HepG2 (cell line): Measurements from ENCODE around the gene CTSA. TPM values are rescaled to one million over a fixed set of nuclear protein-coding genes. Genes with fewer than 3 reads are reported as not detected.
A peak's percentile ranks its signal among the peaks of the same experiment; 100 is the strongest.

Source experiments
- FIP1L1 ChIP-seq: fragments of 200-400 bp; formaldehyde crosslinking; IDR thresholded peaks from 2 replicates; pipeline ENCODE4 v1.6.1; 2018; ENCODE audit warnings: low read depth, mild to moderate bottlenecking, low read length, moderate library complexity, borderline replicate concordance; ENCODE audit not compliant: insufficient read depth
- HDAC6 ChIP-seq: fragments of 200-600 bp; sonication (generic); IDR thresholded peaks from 2 replicates; pipeline ENCODE4 v1.7.0; 2017; ENCODE audit warnings: mild to moderate bottlenecking, antibody characterized with exemption, low read length, low read depth
- HMG20B ChIP-seq: conservative IDR thresholded peaks from 2 replicates; pipeline ENCODE4 v1.6.1; 2016; ENCODE audit warnings: missing genetic modification reagents, missing compliant biosample characterization
- HNRNPL ChIP-seq: fragments of 200-400 bp; formaldehyde crosslinking; IDR thresholded peaks from 2 replicates; pipeline ENCODE4 v1.6.1; 2017; ENCODE audit warnings: mild to moderate bottlenecking, low read depth, low read length
- MED1 ChIP-seq: sonication (generic); formaldehyde crosslinking; IDR thresholded peaks from 2 replicates; pipeline ENCODE4 v1.4.0; 2020; ENCODE audit warnings: missing genetic modification reagents
- PHF8 ChIP-seq: sonication (generic); formaldehyde crosslinking; IDR thresholded peaks from 2 replicates; pipeline ENCODE4 v1.5.0; 2020; ENCODE audit warnings: missing genetic modification reagents
- RFXANK ChIP-seq: IDR thresholded peaks from 2 replicates; pipeline ENCODE4 v1.6.1; 2016
- ZNF232 ChIP-seq: sonication (generic); formaldehyde crosslinking; IDR thresholded peaks from 2 replicates; pipeline ENCODE4 v1.4.0; 2020; ENCODE audit warnings: missing genetic modification reagents, borderline replicate concordance
- ZNF460 ChIP-seq: sonication (generic); formaldehyde crosslinking; IDR thresholded peaks from 2 replicates; pipeline ENCODE4 v1.5.1; 2020; ENCODE audit warnings: missing genetic modification reagents, mild to moderate bottlenecking, borderline replicate concordance
- polyA plus RNA-seq, 8 experiments: library from polyadenylated mRNA; depleted of rRNA in 3 of 8; stranded (reverse) in 7 of 8; unstranded in 1 of 8; fragments of >200 nt; fragmentation: Illumina TruSeq in 4 of 8; extraction: Trizol in 4 of 8; gene quantifications; 2 replicates each; pipeline versions ENCODE4 v1.2.1 to v1.2.3, GENCODE V29; 2011 to 2016; ENCODE audit warnings: low read depth in 4 of 8, missing spikeins in 1 of 8, mixed read lengths in 1 of 8; ENCODE audit not compliant: insufficient read depth in 1 of 8
- total RNA-seq, 5 experiments: library from RNA; depleted of rRNA; stranded (reverse); fragments of >200 nt; fragmentation: Illumina TruSeq; extraction: Trizol; gene quantifications; 2 replicates each; pipeline ENCODE4 v1.2.3, GENCODE V29; 2016; ENCODE audit warnings: low read depth in 1 of 5
- TF ChIP-seq, protein P1 (sequence below): sonication (generic); formaldehyde crosslinking; IDR thresholded peaks from 2 replicates; pipeline ENCODE4 v1.4.0; 2020; ENCODE audit warnings: missing genetic modification reagents
- TF ChIP-seq, protein P2 (sequence below): sonication (generic); formaldehyde crosslinking; conservative IDR thresholded peaks from 2 replicates; pipeline ENCODE4 v1.8.0; 2022; ENCODE audit warnings: low read depth, missing genetic modification reagents
- TF ChIP-seq, protein P3 (sequence below), 2 experiments: IDR thresholded peaks; 2 replicates each; pipeline ENCODE4 v1.6.1; 2011 to 2012; ENCODE audit warnings: low read length in 2 of 2, borderline replicate concordance in 1 of 2, low read depth in 1 of 2, mild to moderate bottlenecking in 1 of 2, moderate library complexity in 1 of 2
- TF ChIP-seq, protein P4 (sequence below): sonication (generic); formaldehyde crosslinking; conservative IDR thresholded peaks from 2 replicates; pipeline ENCODE4 v1.8.0; 2022; ENCODE audit warnings: mild to moderate bottlenecking, moderate library complexity, missing genetic modification reagents
- TF ChIP-seq, protein P5 (sequence below): sonication (generic); formaldehyde crosslinking; IDR thresholded peaks from 2 replicates; pipeline ENCODE4 v1.4.0; 2020; ENCODE audit warnings: missing genetic modification reagents

Gene CTSA
- total and polyA plus RNA-seq, 2 of the 13 experiments (the other 11 are each of a cell fraction or from before 2014, with no cell fraction given) = 202 to 231 TPM

DNA sequence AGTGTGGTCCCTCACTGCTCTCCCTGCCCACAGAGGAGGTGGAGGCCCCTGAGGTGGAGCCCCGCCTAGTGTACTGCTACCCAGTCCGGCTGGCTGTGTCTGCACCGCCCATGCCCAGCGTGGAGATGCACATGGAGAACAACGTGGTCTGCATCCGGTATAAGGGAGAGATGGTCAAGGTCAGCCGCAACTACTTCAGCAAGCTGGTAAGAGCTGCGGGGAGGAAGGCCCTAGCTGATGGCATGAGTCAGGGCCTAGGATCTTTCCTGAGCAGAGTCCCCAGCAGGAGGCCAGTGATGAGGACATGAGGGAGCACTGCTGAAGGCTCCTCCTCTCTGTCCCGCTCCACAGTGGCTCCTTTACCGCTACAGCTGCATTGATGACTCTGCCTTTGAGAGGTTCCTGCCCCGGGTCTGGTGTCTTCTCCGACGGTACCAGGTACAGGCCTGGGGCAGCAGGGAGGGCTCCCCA, 54.6 kb downstream of the CTSA start (continued):
- TF ChIP-seq, protein P1, sequence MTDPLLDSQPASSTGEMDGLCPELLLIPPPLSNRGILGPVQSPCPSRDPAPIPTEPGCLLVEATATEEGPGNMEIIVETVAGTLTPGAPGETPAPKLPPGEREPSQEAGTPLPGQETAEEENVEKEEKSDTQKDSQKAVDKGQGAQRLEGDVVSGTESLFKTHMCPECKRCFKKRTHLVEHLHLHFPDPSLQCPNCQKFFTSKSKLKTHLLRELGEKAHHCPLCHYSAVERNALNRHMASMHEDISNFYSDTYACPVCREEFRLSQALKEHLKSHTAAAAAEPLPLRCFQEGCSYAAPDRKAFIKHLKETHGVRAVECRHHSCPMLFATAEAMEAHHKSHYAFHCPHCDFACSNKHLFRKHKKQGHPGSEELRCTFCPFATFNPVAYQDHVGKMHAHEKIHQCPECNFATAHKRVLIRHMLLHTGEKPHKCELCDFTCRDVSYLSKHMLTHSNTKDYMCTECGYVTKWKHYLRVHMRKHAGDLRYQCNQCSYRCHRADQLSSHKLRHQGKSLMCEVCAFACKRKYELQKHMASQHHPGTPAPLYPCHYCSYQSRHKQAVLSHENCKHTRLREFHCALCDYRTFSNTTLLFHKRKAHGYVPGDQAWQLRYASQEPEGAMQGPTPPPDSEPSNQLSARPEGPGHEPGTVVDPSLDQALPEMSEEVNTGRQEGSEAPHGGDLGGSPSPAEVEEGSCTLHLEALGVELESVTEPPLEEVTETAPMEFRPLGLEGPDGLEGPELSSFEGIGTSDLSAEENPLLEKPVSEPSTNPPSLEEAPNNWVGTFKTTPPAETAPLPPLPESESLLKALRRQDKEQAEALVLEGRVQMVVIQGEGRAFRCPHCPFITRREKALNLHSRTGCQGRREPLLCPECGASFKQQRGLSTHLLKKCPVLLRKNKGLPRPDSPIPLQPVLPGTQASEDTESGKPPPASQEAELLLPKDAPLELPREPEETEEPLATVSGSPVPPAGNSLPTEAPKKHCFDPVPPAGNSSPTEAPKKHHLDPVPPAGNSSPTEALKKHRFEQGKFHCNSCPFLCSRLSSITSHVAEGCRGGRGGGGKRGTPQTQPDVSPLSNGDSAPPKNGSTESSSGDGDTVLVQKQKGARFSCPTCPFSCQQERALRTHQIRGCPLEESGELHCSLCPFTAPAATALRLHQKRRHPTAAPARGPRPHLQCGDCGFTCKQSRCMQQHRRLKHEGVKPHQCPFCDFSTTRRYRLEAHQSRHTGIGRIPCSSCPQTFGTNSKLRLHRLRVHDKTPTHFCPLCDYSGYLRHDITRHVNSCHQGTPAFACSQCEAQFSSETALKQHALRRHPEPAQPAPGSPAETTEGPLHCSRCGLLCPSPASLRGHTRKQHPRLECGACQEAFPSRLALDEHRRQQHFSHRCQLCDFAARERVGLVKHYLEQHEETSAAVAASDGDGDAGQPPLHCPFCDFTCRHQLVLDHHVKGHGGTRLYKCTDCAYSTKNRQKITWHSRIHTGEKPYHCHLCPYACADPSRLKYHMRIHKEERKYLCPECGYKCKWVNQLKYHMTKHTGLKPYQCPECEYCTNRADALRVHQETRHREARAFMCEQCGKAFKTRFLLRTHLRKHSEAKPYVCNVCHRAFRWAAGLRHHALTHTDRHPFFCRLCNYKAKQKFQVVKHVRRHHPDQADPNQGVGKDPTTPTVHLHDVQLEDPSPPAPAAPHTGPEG = no peak
- no peak for TF ChIP-seq MED1 (CRISPR knock-in tag)
- no peak for TF ChIP-seq HDAC6
- no peak for TF ChIP-seq RFXANK (CRISPR knock-in tag)
- no peak for TF ChIP-seq ZNF460 (CRISPR knock-in tag)
- 0 out of 2 replicates have a peak, but pooled peaks have one; percentile 18 for TF ChIP-seq HMG20B (CRISPR knock-in tag)
- TF ChIP-seq, protein P2, sequence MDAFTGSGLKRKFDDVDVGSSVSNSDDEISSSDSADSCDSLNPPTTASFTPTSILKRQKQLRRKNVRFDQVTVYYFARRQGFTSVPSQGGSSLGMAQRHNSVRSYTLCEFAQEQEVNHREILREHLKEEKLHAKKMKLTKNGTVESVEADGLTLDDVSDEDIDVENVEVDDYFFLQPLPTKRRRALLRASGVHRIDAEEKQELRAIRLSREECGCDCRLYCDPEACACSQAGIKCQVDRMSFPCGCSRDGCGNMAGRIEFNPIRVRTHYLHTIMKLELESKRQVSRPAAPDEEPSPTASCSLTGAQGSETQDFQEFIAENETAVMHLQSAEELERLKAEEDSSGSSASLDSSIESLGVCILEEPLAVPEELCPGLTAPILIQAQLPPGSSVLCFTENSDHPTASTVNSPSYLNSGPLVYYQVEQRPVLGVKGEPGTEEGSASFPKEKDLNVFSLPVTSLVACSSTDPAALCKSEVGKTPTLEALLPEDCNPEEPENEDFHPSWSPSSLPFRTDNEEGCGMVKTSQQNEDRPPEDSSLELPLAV (CRISPR knock-in tag) = no peak; the same call in 1 of the 2 replicates
- TF ChIP-seq, protein P3, sequence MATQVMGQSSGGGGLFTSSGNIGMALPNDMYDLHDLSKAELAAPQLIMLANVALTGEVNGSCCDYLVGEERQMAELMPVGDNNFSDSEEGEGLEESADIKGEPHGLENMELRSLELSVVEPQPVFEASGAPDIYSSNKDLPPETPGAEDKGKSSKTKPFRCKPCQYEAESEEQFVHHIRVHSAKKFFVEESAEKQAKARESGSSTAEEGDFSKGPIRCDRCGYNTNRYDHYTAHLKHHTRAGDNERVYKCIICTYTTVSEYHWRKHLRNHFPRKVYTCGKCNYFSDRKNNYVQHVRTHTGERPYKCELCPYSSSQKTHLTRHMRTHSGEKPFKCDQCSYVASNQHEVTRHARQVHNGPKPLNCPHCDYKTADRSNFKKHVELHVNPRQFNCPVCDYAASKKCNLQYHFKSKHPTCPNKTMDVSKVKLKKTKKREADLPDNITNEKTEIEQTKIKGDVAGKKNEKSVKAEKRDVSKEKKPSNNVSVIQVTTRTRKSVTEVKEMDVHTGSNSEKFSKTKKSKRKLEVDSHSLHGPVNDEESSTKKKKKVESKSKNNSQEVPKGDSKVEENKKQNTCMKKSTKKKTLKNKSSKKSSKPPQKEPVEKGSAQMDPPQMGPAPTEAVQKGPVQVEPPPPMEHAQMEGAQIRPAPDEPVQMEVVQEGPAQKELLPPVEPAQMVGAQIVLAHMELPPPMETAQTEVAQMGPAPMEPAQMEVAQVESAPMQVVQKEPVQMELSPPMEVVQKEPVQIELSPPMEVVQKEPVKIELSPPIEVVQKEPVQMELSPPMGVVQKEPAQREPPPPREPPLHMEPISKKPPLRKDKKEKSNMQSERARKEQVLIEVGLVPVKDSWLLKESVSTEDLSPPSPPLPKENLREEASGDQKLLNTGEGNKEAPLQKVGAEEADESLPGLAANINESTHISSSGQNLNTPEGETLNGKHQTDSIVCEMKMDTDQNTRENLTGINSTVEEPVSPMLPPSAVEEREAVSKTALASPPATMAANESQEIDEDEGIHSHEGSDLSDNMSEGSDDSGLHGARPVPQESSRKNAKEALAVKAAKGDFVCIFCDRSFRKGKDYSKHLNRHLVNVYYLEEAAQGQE (IDR thresholded peaks at IDR 0.05; ENCODE audit: borderline replicate concordance in 1 of 2, low read depth in 1 of 2, low read length in 2 of 2) = no peak
- TF ChIP-seq PHF8 (CRISPR knock-in tag) = no peak
- TF ChIP-seq HNRNPL = no peak
- no peak for TF ChIP-seq ZNF232
- TF ChIP-seq, protein P4, sequence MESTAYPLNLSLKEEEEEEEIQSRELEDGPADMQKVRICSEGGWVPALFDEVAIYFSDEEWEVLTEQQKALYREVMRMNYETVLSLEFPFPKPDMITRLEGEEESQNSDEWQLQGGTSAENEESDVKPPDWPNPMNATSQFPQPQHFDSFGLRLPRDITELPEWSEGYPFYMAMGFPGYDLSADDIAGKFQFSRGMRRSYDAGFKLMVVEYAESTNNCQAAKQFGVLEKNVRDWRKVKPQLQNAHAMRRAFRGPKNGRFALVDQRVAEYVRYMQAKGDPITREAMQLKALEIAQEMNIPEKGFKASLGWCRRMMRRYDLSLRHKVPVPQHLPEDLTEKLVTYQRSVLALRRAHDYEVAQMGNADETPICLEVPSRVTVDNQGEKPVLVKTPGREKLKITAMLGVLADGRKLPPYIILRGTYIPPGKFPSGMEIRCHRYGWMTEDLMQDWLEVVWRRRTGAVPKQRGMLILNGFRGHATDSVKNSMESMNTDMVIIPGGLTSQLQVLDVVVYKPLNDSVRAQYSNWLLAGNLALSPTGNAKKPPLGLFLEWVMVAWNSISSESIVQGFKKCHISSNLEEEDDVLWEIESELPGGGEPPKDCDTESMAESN = no peak
- TF ChIP-seq, protein P5, sequence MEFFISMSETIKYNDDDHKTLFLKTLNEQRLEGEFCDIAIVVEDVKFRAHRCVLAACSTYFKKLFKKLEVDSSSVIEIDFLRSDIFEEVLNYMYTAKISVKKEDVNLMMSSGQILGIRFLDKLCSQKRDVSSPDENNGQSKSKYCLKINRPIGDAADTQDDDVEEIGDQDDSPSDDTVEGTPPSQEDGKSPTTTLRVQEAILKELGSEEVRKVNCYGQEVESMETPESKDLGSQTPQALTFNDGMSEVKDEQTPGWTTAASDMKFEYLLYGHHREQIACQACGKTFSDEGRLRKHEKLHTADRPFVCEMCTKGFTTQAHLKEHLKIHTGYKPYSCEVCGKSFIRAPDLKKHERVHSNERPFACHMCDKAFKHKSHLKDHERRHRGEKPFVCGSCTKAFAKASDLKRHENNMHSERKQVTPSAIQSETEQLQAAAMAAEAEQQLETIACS = no peak
- TF ChIP-seq FIP1L1 = no peak
